Transverse colon (tissue), 3 donors: ENCODE data around the gene BCAM.

ENCODE experiments used
- POLR2A ChIP-seq: fragments of 450-650 bp; IDR thresholded peaks from one replicate; pipeline ENCODE4 v1.6.1; 2016; ENCODE audit warnings: antibody characterized with exemption, mild to moderate bottlenecking, moderate library complexity
- POLR2AphosphoS5 ChIP-seq, 3 donors: sonication (generic); formaldehyde crosslinking; IDR thresholded peaks; one replicate each; pipeline ENCODE4 v1.6.1; 2016; ENCODE audit warnings: antibody characterized with exemption in 3 of 3

DNA sequence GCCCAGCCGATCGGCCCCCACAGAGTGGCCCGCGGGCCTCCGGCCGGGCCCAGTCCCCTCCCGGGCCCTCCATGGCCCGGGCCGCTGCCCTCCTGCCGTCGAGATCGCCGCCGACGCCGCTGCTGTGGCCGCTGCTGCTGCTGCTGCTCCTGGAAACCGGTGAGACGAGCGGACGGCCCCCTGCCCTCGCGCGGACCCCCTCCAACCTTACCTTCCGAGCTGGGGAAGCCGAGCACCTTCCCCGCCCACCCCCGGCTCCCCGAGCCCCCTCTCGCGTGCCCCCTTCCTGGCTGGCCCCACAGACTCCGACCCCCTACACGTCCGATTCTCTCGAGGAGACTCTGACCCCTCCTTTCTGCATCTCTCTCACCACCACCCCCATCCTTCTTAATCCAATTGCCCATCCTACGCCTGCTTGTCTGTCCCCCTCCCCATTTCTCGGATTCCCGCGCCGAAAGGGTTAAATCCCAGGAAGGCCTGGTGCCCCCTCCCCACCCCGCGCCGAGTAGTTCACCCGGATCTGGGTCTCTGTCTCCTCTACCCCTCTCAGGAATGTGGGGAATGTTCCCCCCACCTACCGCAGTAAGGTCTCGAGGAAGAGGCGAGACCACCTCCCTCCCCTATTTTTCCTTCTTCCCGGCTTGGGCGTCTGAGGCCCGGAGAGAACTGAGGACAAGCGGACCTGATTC lies 37.7 kb downstream of the BCAM start:
- TF ChIP-seq POLR2AphosphoS5 (IDR thresholded peaks at IDR 0.05): no peak
- TF ChIP-seq POLR2A: no peak
